Prostate gland (tissue), 2 donors: Measurements from ENCODE around the gene LRPPRC. TPM values are rescaled to one million over a fixed set of nuclear protein-coding genes. Genes with fewer than 3 reads are reported as not detected.

Source experiments
- DNase-seq: peaks from one replicate; pipeline ENCODE4 v3.0.0-alpha.2; 2019; ENCODE audit warnings: low spot score
- H3K27ac ChIP-seq, 2 donors: fragments of 200-600 bp; sonication (generic); 2 replicates each; pipeline ENCODE4 v1.5.1; 2017 to 2019
- H3K27me3 ChIP-seq: fragments of 200-600 bp; sonication (generic); replicated peaks from 2 replicates; pipeline ENCODE4 v1.5.1; 2019; ENCODE audit not compliant: insufficient read depth
- H3K36me3 ChIP-seq, 2 donors: fragments of 200-600 bp; sonication (generic); 1 replicate in 1 of 2; 2 replicates in 1 of 2; pipeline versions ENCODE4 v1.5.1 to v1.8.1; 2017 to 2019
- H3K4me1 ChIP-seq: fragments of 200-600 bp; sonication (generic); replicated peaks from 2 replicates; pipeline ENCODE4 v1.5.1; 2019
- H3K4me3 ChIP-seq, 2 donors: fragments of 200-600 bp; sonication (generic); 2 replicates each; pipeline ENCODE4 v1.5.1; 2017 to 2019
- H3K9me3 ChIP-seq: fragments of 200-600 bp; sonication (generic); 2 replicates; pipeline ENCODE4 v1.5.1; 2017
- POLR2A ChIP-seq: fragments of 450-650 bp; IDR thresholded peaks from one replicate; pipeline ENCODE4 v1.6.1; 2016; ENCODE audit warnings: antibody characterized with exemption, mild to moderate bottlenecking
- POLR2AphosphoS5 ChIP-seq: sonication (generic); formaldehyde crosslinking; IDR thresholded peaks from one replicate; pipeline ENCODE4 v1.6.1; 2017; ENCODE audit warnings: antibody characterized with exemption
- WGBS: methylation state at CpG from one replicate; pipeline ENCODE4 v1.1.5; 2018; 5-methylcytosine and 5-hydroxymethylcytosine counted together
- intact Hi-C: fragments of 100-400 bp; cut with DNase I; formaldehyde crosslinking; loops from one replicate; pipeline ENCODE4 v1.14.2; 2022
- total RNA-seq, 2 donors: library from RNA; depleted of rRNA; stranded (reverse); fragments of >200 nt; gene quantifications; one replicate each; pipeline ENCODE4 v1.1.0, GENCODE V29; 2016
- TF ChIP-seq, protein P1 (sequence below), 4 experiments: fragments of 200-600 bp in 2 of 4; fragments of 450-650 bp in 2 of 4; sonication (generic) in 2 of 4; IDR thresholded peaks; 1 replicate in 3 of 4; 2 replicates in 1 of 4; pipeline ENCODE4 v1.5.1; 2016 to 2019; ENCODE audit warnings: antibody characterized with exemption in 4 of 4, mild to moderate bottlenecking in 2 of 4, moderate library complexity in 2 of 4

Gene LRPPRC
- total RNA-seq, 2 donors from 2014 or later, result 49.3 to 82.3 TPM

DNA sequence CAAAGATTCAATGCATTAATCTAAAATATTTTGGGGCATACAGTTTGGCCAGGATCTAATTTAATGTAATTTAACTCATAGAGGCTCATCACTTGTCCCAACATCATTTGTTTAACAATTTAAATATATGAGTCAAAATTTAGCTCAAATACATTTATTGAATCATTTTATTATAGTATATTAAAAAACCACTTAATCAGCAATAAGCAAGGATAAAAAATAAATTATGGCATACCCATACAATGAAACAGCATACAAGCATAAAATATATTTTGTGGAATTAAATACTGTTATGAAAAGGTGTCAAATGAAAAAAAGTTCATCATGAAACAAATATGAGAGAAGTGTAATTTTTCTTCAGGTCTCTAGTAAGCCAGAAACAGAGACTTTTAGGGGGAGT is 34.9 kb downstream of the LRPPRC start:
- H3K36me3 ChIP-seq, result no peaks in the 10 kb centered on the region

DNA sequence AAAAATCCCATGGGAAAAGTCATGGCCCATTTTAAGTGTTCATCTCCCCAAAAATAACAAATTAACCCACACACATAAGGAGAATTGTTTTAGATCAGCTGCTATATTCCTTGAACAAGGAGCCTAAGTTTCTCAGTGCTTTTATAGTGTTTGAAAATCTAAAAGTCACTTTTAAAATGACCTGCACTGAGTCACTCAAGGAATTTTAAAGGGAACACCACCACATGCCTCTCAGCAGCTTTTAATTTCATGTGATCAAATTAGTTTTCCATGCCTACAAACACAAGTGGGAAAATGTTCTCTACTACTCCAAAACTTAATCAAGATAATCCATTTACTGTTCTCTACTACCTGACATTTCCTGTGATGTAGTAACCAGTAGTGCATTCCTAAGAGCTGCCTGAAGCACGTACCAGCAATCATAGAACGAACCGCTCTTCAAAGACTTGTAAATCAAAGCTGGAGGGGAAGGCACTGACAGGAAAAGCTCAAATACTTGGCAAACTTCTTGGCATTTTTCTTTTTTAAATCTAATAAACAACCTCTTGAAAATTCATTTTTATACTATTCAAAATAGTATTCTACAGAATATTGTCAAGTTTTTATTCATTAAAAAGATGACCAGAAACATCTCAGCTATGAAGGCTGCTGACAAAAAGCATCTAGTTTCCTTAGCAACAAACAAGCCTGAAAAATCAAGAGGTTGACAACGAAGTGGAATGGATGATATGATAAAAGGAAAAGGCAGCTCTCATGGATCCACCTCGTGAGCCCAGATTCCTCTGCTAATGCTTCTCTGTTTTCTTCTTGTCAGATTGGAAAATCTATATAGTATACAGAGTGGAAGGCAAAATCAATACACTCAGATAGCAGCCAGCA is 37.2 kb downstream of the LRPPRC start:
- no peaks in the 10 kb centered on the region for H3K36me3 ChIP-seq

More for the DNA sequence above, 34.9 kb downstream of the LRPPRC start:
- Histone ChIP-seq H3K27me3 (no peaks in the 10 kb centered on the region), H3K4me1 (no peaks in the 10 kb centered on the region), H3K27ac (no peak overlapping the region), H3K9me3 (no peaks in the 10 kb centered on the region), H3K4me3 (no peak overlapping the region)
- DNase-seq, result no peak
- TF ChIP-seq POLR2A (no peak), POLR2AphosphoS5 (no peak)
- TF ChIP-seq, protein P1, sequence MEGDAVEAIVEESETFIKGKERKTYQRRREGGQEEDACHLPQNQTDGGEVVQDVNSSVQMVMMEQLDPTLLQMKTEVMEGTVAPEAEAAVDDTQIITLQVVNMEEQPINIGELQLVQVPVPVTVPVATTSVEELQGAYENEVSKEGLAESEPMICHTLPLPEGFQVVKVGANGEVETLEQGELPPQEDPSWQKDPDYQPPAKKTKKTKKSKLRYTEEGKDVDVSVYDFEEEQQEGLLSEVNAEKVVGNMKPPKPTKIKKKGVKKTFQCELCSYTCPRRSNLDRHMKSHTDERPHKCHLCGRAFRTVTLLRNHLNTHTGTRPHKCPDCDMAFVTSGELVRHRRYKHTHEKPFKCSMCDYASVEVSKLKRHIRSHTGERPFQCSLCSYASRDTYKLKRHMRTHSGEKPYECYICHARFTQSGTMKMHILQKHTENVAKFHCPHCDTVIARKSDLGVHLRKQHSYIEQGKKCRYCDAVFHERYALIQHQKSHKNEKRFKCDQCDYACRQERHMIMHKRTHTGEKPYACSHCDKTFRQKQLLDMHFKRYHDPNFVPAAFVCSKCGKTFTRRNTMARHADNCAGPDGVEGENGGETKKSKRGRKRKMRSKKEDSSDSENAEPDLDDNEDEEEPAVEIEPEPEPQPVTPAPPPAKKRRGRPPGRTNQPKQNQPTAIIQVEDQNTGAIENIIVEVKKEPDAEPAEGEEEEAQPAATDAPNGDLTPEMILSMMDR (IDR thresholded peaks at IDR 0.05), result no peak
- intact Hi-C loops, result no loop called here

DNA sequence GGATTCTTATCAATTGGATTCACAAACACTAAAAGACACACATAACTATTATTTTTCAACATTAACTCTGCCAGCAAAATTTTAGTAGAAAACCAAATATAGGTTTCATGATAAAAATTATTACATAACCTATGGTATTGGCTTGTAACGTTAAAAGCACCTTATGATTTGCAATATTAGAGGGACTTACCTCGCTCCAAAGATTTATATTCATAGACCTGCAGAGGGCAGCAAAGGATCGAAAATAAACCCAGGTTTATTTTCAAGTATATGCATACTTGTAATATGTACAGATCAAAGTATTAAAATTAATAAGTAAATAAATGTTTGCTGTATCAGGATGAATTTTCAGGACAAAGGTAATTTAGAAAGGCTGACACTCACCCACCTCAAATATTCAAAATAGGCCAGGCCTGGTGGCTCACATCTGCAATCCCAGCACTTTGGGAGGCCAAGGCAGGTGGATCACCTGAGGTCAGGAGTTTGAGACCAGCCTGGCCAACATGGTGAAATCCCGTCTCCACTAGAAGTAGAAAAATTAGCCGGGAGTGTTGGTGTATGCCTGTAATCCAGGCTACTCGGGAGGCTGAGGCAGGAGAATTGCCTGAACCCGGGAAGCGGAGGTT is 45.3 kb downstream of the LRPPRC start:
- DNase-seq, result peak; percentile 12
- no peak for TF ChIP-seq POLR2A
- TF ChIP-seq, protein P1 (IDR thresholded peaks at IDR 0.05), result peak in 3 of 4 experiments; percentile 25 to 51 (median 46)
- Histone ChIP-seq H3K4me1 (no peaks in the 10 kb centered on the region), H3K27ac (no peak overlapping the region), H3K4me3 (no peak overlapping the region), H3K27me3 (no peaks in the 10 kb centered on the region), H3K36me3 (no peaks in the 10 kb centered on the region), H3K9me3 (no peaks in the 10 kb centered on the region)
- 72% methylated on average over 8 of the region's 8 CpGs for WGBS
- intact Hi-C loops, result no loop called here

More for the DNA sequence above, 37.2 kb downstream of the LRPPRC start:
- no peaks in the 10 kb centered on the region for H3K27me3 ChIP-seq
- 74% methylated on average over 5 of the region's 5 CpGs for WGBS
- no peak overlapping the region for H3K4me3 ChIP-seq
- intact Hi-C loops, result no loop called here
- H3K27ac ChIP-seq, result no peak overlapping the region
- no peak for TF ChIP-seq POLR2A
- TF ChIP-seq, protein P1 (IDR thresholded peaks at IDR 0.05), result no peak
- no peak for TF ChIP-seq POLR2AphosphoS5
- DNase-seq, result no peak
- no peaks in the 10 kb centered on the region for H3K9me3 ChIP-seq
- no peaks in the 10 kb centered on the region for H3K4me1 ChIP-seq

DNA sequence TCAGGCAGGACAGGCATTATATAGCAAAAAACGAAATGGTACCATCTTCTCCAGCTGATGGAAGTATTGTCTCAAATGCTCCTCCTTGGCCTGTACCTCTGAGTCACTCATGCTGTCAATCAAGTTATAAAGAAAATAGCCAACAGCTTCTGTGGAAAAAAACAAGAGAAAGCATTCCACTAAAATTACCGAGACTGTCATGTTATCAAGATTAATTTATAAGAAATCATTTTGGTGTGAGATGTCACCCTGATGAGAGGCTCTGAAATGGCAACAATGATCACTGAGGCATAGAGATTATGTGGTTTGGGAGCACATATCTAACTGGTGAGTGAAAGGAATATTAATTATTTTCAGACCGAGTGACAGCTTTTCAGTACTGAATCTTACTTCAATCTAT is 47.4 kb downstream of the LRPPRC start:
- TF ChIP-seq, protein P1 (IDR thresholded peaks at IDR 0.05), result no peak
- TF ChIP-seq POLR2AphosphoS5 (no peak), POLR2A (no peak)
- WGBS, result 91% methylated on average over 3 of the region's 3 CpGs
- Histone ChIP-seq H3K36me3 (no peaks in the 10 kb centered on the region), H3K4me3 (no peak overlapping the region), H3K27me3 (no peaks in the 10 kb centered on the region), H3K27ac (no peak overlapping the region), H3K4me1 (no peaks in the 10 kb centered on the region), H3K9me3 (no peaks in the 10 kb centered on the region)
- intact Hi-C loops, result no loop called here
- no peak for DNase-seq
